ENCODE measurements around the gene CHL1. TPM values are rescaled to one million over a fixed set of nuclear protein-coding genes. Genes with fewer than 3 reads are reported as not detected.

CHL1 gene
- total RNA-seq, 4 donors from 2014 or later = 28.2 to 49.2 (median 35.8) TPM

GRCh38 chr3:347581-347980 is 151.0 kb downstream of the CHL1 start:
- ATAC-seq = no peak
- no peaks in the 10 kb centered on the region for H3K4me1 ChIP-seq
- TF ChIP-seq CTCF (IDR thresholded peaks at IDR 0.05) (no peak), POLR2A (IDR thresholded peaks at IDR 0.05) (no peak), POLR2AphosphoS5 (IDR thresholded peaks at IDR 0.05) (no peak), EP300 (IDR thresholded peaks at IDR 0.05) (no peak)
- no peak overlapping the region for H3K4me3 ChIP-seq
- WGBS, 2 donors (ENCODE audit: low coverage in 1 of 2) = 64 to 76% methylated on average over 2 to 3 of the region's 3 CpGs
- H3K27me3 ChIP-seq = peaks cover 4% of the 10 kb centered on the region
- H3K36me3 ChIP-seq = no peaks in the 10 kb centered on the region
- H3K9me3 ChIP-seq = no peaks in the 10 kb centered on the region
- no peak overlapping the region for H3K27ac ChIP-seq

GRCh38 chr3:350871-351371 is 154.4 kb downstream of the CHL1 start:
- WGBS, 2 donors (ENCODE audit: low coverage in 1 of 2) = 31 to 43% methylated on average over 4 of the region's 4 CpGs
- no peak for ATAC-seq
- H3K27me3 ChIP-seq = peaks cover 4% of the 10 kb centered on the region
- peaks cover 0 to 5% (median 0%) of the 10 kb centered on the region in 3 donors for H3K4me1 ChIP-seq
- no peak for TF ChIP-seq EP300 (IDR thresholded peaks at IDR 0.05)
- no peak for TF ChIP-seq POLR2AphosphoS5 (IDR thresholded peaks at IDR 0.05)
- TF ChIP-seq CTCF (IDR thresholded peaks at IDR 0.05) = no peak
- TF ChIP-seq POLR2A (IDR thresholded peaks at IDR 0.05) = no peak
- no peak overlapping the region for H3K4me3 ChIP-seq
- no peak overlapping the region for H3K27ac ChIP-seq
- H3K9me3 ChIP-seq = no peaks in the 10 kb centered on the region
- H3K36me3 ChIP-seq = no peaks in the 10 kb centered on the region

- Histone ChIP-seq H3K4me3 (no peak overlapping the region), H3K36me3 (no peaks in the 10 kb centered on the region), H3K9me3 (no peaks in the 10 kb centered on the region), H3K27ac (no peak overlapping the region), H3K27me3 (peaks cover 2% of the 10 kb centered on the region), H3K4me1 (peaks cover 0 to 5% (median 0%) of the 10 kb centered on the region in 3 donors)
- ATAC-seq = no peak
- 75 to 100% methylated on average over 1 of the region's 1 CpG for WGBS, 2 donors (ENCODE audit: low coverage in 1 of 2)
- TF ChIP-seq POLR2A (IDR thresholded peaks at IDR 0.05) (no peak), CTCF (IDR thresholded peaks at IDR 0.05) (no peak), POLR2AphosphoS5 (IDR thresholded peaks at IDR 0.05) (no peak), EP300 (IDR thresholded peaks at IDR 0.05) (no peak)
Observed at GRCh38 chr3:352599-352998, 156.0 kb downstream of the CHL1 start.

- WGBS, 2 donors (ENCODE audit: low coverage in 1 of 2) = 81 to 100% methylated on average over 2 to 3 of the region's 3 CpGs
- Histone ChIP-seq H3K4me3 (no peak overlapping the region), H3K36me3 (no peaks in the 10 kb centered on the region), H3K27me3 (no peaks in the 10 kb centered on the region), H3K4me1 (peaks cover 0 to 5% (median 0%) of the 10 kb centered on the region in 3 donors), H3K9me3 (no peaks in the 10 kb centered on the region), H3K27ac (no peak overlapping the region)
- TF ChIP-seq POLR2A (IDR thresholded peaks at IDR 0.05) (no peak), CTCF (IDR thresholded peaks at IDR 0.05) (no peak), EP300 (IDR thresholded peaks at IDR 0.05) (no peak), POLR2AphosphoS5 (IDR thresholded peaks at IDR 0.05) (no peak)
- no peak for ATAC-seq
Observed at GRCh38 chr3:353191-353739, 156.7 kb downstream of the CHL1 start.

GRCh38 chr3:354432-354831 is 157.9 kb downstream of the CHL1 start:
- 27 to 88% methylated on average over 1 to 3 of the region's 3 CpGs for WGBS, 2 donors (ENCODE audit: low coverage in 1 of 2)
- ATAC-seq = no peak

More at GRCh38 chr3:354432-354831, 157.9 kb downstream of the CHL1 start:
- no peak overlapping the region for H3K27ac ChIP-seq
- no peaks in the 10 kb centered on the region for H3K27me3 ChIP-seq
- no peak overlapping the region for H3K4me3 ChIP-seq
- no peak for TF ChIP-seq POLR2A (IDR thresholded peaks at IDR 0.05)
- peak; percentile 33 to 71 (median 65) for TF ChIP-seq CTCF (IDR thresholded peaks at IDR 0.05)
- no peaks in the 10 kb centered on the region for H3K9me3 ChIP-seq
- peaks cover 0 to 5% (median 0%) of the 10 kb centered on the region in 3 donors for H3K4me1 ChIP-seq
- no peaks in the 10 kb centered on the region for H3K36me3 ChIP-seq

Measured in gastroesophageal sphincter (tissue), 4 donors.